Spleen (tissue), 11 donors: ENCODE measurements around the gene HOXC12. TPM values are rescaled to one million over a fixed set of nuclear protein-coding genes. Genes with fewer than 3 reads are reported as not detected.
A peak's percentile ranks its signal among the peaks of the same experiment; 100 is the strongest.

Source experiments
- DNase-seq: peaks from one replicate; pipeline ENCODE4 v3.0.0-alpha.2; 2020
- H3K27ac ChIP-seq, 8 donors: fragments of 200-600 bp; sonication (generic) in 7 of 8; 1 replicate in 4 of 8; 2 replicates in 4 of 8; pipeline versions ENCODE4 v1.5.0 to v1.8.0; 2016 to 2021; ENCODE audit warnings: inconsistent platforms in 4 of 8, mild to moderate bottlenecking in 4 of 8, moderate library complexity in 1 of 8
- H3K27me3 ChIP-seq, 7 donors: fragments of 200-600 bp; sonication (generic) in 6 of 7; replicated peaks in 1 of 7; 1 replicate in 4 of 7; 2 replicates in 3 of 7; pipeline versions ENCODE4 v1.5.0 to v1.8.0; 2016 to 2021; ENCODE audit warnings: inconsistent platforms in 3 of 7, mild to moderate bottlenecking in 1 of 7
- H3K36me3 ChIP-seq, 6 donors: fragments of 200-600 bp; sonication (generic) in 5 of 6; 1 replicate in 4 of 6; 2 replicates in 2 of 6; pipeline versions ENCODE4 v1.5.0 to v1.8.0; 2016 to 2021; ENCODE audit warnings: inconsistent platforms in 2 of 6
- H3K4me1 ChIP-seq, 6 donors: fragments of 200-600 bp; sonication (generic) in 5 of 6; 1 replicate in 3 of 6; 2 replicates in 3 of 6; pipeline versions ENCODE4 v1.5.0 to v1.8.0; 2016 to 2021; ENCODE audit warnings: inconsistent platforms in 3 of 6
- H3K4me3 ChIP-seq, 8 donors: fragments of 200-600 bp; sonication (generic) in 7 of 8; 1 replicate in 4 of 8; 2 replicates in 4 of 8; pipeline versions ENCODE4 v1.5.0 to v1.8.0; 2016 to 2021; ENCODE audit warnings: inconsistent platforms in 4 of 8, mild to moderate bottlenecking in 4 of 8, moderate library complexity in 2 of 8
- H3K9me3 ChIP-seq, 8 donors: fragments of 200-600 bp; sonication (generic) in 7 of 8; 1 replicate in 4 of 8; 2 replicates in 4 of 8; pipeline versions ENCODE4 v1.5.0 to v1.8.0; 2016 to 2021; ENCODE audit warnings: inconsistent platforms in 4 of 8
- POLR2A ChIP-seq, 3 donors: fragments of 450-650 bp; IDR thresholded peaks; one replicate each; pipeline ENCODE4 v1.5.1; 2017; ENCODE audit warnings: antibody characterized with exemption in 3 of 3, mild to moderate bottlenecking in 1 of 3
- POLR2AphosphoS5 ChIP-seq, 3 donors: sonication (generic); formaldehyde crosslinking; IDR thresholded peaks; one replicate each; pipeline ENCODE4 v1.5.1; 2017; ENCODE audit warnings: antibody characterized with exemption in 3 of 3
- WGBS, 5 donors: extraction: QIAGEN DNeasy Blood & Tissue Kit in 3 of 5; methylation state at CpG; one replicate each; pipeline versions ENCODE4 v1.1.5 to v1.1.7; 2013 to 2018; 5-methylcytosine and 5-hydroxymethylcytosine counted together
- intact Hi-C: fragments of 100-400 bp; cut with DNase I; formaldehyde crosslinking; loops from one replicate; pipeline ENCODE4 v1.15.0; 2023; ENCODE audit warnings: low total_unique reads
- polyA plus RNA-seq, 3 donors: library from polyadenylated mRNA; stranded (reverse); fragments of 200-250 nt; gene quantifications; one replicate each; pipeline ENCODE4 v1.2.1, GENCODE V29; 2013
- total RNA-seq, 7 donors: library from RNA; depleted of rRNA in 3 of 7; stranded (reverse); fragments of >200 nt in 3 of 7; fragmentation: NEBNext Ultra II Directional in 4 of 7; extraction: Animal tissue kit (Norgen Biotek cat#: 25700) in 4 of 7; gene quantifications; one replicate each; pipeline versions ENCODE4 v1.1.0 to v1.2.1, GENCODE V29; 2016 to 2021
- TF ChIP-seq, protein P1 (sequence below), 11 experiments: fragments of 200-600 bp in 7 of 11; fragments of 450-650 bp in 4 of 11; sonication (generic) in 4 of 11; IDR thresholded peaks in 8 of 11; conservative IDR thresholded peaks in 3 of 11; 1 replicate in 7 of 11; 2 replicates in 4 of 11; pipeline versions ENCODE4 v1.4.0 to v1.8.0; 2016 to 2021; ENCODE audit warnings: antibody characterized with exemption in 11 of 11, inconsistent platforms in 4 of 11, mild to moderate bottlenecking in 1 of 11
- donor health status: healthy with polysubstance abuse.
- donor health status: DM: no; HTN: no; CAD: no; lungs with moderate emphysema.
- donor health status: DM: no; HTN: no; CAD: no.
- donor health status: Bipolar disorder and iron deficiency.
- donor health status: healthy.
- donor health status: DM: no; HTN: no; CAD: no.
- donor health status: DM: yes; HTN: yes; CAD: no.

The HOXC12 gene
- total and polyA plus RNA-seq, 10 donors, result not detected

DNA sequence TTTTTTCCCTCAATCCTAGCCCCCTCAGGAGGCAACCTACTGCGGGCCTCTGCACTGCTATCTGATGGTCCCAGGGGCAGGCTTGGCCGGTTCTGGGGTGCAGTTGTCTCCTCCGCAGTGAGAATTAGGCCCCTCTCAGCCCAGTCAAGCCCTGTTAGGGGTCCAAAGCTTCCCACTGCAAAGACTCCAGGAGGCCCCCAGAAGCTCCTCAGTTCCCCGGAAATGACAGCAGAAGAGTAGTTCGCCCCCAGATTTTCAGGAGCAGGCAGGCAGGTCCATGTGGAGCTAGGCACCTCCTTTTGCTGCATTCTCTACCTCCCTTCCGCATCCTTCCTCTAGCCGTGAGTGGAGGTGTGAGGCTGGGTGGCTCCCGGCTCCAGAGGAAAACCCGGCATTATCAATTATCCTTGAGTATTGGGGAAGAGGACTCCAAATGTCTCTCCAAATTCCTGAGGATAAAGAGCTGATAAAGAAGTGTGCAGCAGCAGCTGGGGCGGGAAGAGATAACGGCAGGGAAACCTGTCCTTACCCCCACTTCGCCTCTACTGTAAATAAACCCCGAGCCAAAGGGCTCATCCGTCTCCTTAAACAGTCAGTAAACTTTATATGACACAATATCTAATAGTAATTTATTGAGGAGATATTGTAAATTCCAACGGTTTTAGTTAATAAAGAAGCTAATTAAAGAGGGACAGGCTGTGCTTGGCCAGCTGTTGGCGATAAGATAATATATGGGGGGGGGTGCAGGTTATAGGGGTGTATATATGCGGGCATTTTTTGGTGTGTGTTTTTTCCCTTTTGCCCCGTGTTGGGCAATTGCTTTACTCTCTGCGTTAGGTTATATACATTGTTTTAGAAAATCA is 641 bp upstream of the HOXC12 start:
- TF ChIP-seq, protein P1, sequence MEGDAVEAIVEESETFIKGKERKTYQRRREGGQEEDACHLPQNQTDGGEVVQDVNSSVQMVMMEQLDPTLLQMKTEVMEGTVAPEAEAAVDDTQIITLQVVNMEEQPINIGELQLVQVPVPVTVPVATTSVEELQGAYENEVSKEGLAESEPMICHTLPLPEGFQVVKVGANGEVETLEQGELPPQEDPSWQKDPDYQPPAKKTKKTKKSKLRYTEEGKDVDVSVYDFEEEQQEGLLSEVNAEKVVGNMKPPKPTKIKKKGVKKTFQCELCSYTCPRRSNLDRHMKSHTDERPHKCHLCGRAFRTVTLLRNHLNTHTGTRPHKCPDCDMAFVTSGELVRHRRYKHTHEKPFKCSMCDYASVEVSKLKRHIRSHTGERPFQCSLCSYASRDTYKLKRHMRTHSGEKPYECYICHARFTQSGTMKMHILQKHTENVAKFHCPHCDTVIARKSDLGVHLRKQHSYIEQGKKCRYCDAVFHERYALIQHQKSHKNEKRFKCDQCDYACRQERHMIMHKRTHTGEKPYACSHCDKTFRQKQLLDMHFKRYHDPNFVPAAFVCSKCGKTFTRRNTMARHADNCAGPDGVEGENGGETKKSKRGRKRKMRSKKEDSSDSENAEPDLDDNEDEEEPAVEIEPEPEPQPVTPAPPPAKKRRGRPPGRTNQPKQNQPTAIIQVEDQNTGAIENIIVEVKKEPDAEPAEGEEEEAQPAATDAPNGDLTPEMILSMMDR (IDR thresholded peaks at IDR 0.05 in 8 of 11, conservative IDR thresholded peaks at IDR 0.05 in 3 of 11), result no peak
- no peak for TF ChIP-seq POLR2A (IDR thresholded peaks at IDR 0.05)
- TF ChIP-seq POLR2AphosphoS5 (IDR thresholded peaks at IDR 0.05), result no peak
- no peak for DNase-seq
- H3K4me1 ChIP-seq, result peaks cover 0 to 54% (median 16%) of the 10 kb centered on the region in 6 donors
- peak overlapping the region in 1 of 8 donors; percentile 16 for H3K4me3 ChIP-seq
- intact Hi-C loops, result no loop called here
- peaks cover 0 to 7% (median 0%) of the 10 kb centered on the region in 8 donors for H3K9me3 ChIP-seq
- 6 to 9% (median 8%) methylated on average over 19 of the region's 19 CpGs for WGBS, 5 donors
- H3K27ac ChIP-seq, result no peak overlapping the region
- H3K27me3 ChIP-seq, result peaks cover 41 to 100% (median 100%) of the 10 kb centered on the region in 7 donors
- no peaks in the 10 kb centered on the region for H3K36me3 ChIP-seq

DNA sequence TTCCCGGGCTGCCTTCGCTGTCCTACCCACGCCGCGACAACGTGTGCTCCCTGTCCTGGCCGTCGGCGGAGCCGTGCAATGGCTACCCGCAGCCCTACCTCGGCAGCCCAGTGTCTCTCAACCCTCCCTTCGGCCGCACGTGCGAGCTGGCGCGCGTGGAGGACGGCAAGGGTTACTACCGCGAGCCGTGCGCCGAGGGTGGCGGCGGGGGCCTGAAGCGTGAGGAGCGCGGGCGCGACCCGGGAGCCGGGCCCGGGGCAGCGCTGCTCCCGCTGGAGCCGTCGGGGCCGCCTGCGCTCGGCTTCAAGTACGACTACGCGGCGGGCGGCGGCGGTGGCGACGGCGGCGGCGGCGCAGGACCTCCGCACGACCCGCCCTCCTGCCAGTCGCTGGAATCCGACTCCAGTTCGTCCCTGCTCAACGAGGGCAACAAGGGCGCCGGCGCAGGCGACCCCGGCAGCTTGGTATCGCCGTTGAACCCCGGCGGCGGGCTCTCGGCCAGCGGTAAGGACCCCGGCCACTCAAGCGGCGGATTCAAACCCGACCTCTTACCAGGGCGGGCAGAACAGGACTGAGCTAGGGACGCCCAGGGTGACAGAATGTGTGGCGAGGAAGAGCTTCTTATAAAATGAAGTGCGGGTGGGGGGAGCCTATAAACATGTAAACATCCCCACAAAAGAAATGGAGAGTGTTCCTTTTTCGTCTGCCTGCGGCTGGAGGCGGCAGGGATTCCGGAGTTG is 503 bp downstream of the HOXC12 start:
- peaks cover 0 to 7% (median 0%) of the 10 kb centered on the region in 8 donors for H3K9me3 ChIP-seq
- no peak overlapping the region for H3K27ac ChIP-seq
- no peaks in the 10 kb centered on the region for H3K36me3 ChIP-seq
- TF ChIP-seq POLR2AphosphoS5 (IDR thresholded peaks at IDR 0.05) (no peak), POLR2A (IDR thresholded peaks at IDR 0.05) (no peak)
- TF ChIP-seq, protein P1 (IDR thresholded peaks at IDR 0.05 in 8 of 11, conservative IDR thresholded peaks at IDR 0.05 in 3 of 11), result no peak
- DNase-seq, result no peak
- intact Hi-C loops, result no loop called here
- H3K4me3 ChIP-seq, result peak overlapping the region in 1 of 8 donors; percentile 16
- H3K27me3 ChIP-seq, result peaks cover 44 to 100% (median 100%) of the 10 kb centered on the region in 7 donors
- H3K4me1 ChIP-seq, result peaks cover 0 to 54% (median 16%) of the 10 kb centered on the region in 6 donors
- WGBS, 5 donors, result 6 to 15% (median 9%) methylated on average over 13 to 86 of the region's 86 CpGs

DNA sequence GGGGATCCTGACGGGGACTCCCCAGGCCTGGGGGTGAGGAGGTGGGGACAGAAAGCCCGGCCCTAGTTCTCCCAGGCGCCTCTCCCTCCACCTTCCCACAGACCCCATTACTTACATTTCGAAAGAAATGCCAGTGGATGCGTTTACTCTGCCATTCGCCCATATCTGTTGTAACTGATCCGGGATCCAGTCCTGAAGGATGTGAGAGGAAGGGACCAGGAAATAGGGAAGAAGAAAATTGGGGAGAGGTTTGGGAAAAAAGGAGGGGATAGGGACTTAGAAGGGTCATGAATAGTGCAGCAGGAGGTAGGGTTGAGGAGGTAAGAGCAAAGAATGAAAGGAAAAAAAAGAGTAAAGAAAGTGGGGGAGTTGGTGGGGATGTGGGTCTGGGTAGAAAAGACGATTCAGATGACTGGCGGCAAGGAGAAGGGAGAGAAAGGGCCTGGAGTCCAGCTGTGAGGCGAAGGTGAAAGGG is 1.1 kb downstream of the HOXC12 start:
- no peak for DNase-seq
- Histone ChIP-seq H3K27me3 (peaks cover 45 to 100% (median 100%) of the 10 kb centered on the region in 7 donors), H3K4me1 (peaks cover 0 to 56% (median 17%) of the 10 kb centered on the region in 6 donors), H3K9me3 (peaks cover 0 to 7% (median 0%) of the 10 kb centered on the region in 8 donors), H3K27ac (no peak overlapping the region), H3K36me3 (no peaks in the 10 kb centered on the region), H3K4me3 (no peak overlapping the region)
- TF ChIP-seq, protein P1 (IDR thresholded peaks at IDR 0.05 in 8 of 11, conservative IDR thresholded peaks at IDR 0.05 in 3 of 11), result no peak
- TF ChIP-seq POLR2AphosphoS5 (IDR thresholded peaks at IDR 0.05) (no peak), POLR2A (IDR thresholded peaks at IDR 0.05) (no peak)
- 6 to 14% (median 9%) methylated on average over 10 of the region's 10 CpGs for WGBS, 5 donors
- intact Hi-C loops, result no loop called here
